ENCODE results near the gene MACROD1.

Gene MACROD1

DNA sequence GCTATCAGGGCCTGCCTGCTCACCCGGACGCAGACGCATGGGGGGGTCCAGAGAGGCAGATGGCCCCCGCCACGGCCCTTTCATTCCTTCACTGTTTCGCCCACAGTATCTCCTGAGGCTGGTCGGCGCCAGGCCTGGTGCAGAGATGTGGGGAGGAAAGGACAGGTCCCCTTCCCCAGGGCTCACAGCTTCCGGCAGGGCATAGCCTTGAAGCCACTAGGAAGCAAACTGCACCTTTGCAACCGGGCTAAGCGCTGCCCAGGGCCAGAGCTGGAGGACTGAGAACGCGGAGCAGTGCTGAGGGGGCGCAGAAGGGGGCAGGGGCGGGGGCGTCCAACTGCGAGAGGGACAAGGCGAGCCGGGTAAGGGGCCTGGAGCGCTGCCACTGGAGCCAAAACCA, 150.4 kb downstream of the MACROD1 start:
- DNase-seq (ENCODE audit: low spot score): no peak

- DNase-seq (ENCODE audit: low spot score): no peak
Measured at GRCh38 chr11:64014356-64014755, 151.6 kb downstream of the MACROD1 start.

GRCh38 chr11:64013141-64013896, 152.6 kb downstream of the MACROD1 start:
- DNase-seq (ENCODE audit: low spot score): no peak

- no peak for DNase-seq (ENCODE audit: low spot score)
Measured at GRCh38 chr11:64011371-64011770, 154.5 kb downstream of the MACROD1 start.

DNA sequence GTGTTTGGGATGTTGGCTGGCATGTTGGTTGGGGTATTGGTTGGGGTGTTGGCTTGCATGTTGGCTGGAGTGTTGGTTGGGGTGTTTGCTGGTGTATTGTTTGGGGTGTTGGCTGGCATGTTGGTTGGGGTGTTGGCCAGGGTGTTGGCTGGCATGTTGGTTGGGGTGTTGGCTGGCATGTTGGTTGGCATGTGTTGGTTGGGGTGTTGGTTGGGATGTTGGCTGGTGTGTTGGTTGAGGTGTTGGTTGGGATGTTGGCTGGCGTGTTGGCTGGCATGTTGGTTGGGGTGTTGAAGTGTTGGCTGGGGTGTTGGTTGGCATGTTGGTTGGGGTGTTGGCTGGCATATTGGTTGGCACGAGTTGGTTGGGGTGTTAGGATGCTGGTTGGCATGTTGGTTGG, 155.1 kb downstream of the MACROD1 start:
- no peak for DNase-seq (ENCODE audit: low spot score)

DNA sequence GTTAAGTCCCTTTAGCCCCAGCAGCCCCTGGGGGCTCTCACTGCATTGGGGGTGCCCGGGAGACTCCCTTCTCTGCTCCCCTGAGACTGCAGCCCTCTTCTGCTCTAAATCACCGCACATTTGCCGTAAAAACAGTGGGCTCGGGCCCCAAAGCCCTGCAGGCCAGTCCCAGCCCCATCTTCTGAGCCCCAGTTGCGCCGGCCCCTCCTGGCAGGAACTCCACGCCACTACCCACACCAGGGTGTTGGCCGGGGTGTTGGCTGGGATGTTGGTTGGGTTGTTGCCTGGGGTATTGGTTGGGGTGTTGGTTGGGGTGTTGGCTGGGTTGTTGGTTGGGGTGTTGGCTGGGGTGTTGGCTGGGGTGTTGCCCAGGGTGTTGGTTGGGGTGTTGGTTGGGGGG, 156.2 kb downstream of the MACROD1 start:
- no peak for DNase-seq (ENCODE audit: low spot score)

GRCh38 chr11:64008914-64009633, 156.8 kb downstream of the MACROD1 start:
- DNase-seq (ENCODE audit: low spot score): no peak

DNA sequence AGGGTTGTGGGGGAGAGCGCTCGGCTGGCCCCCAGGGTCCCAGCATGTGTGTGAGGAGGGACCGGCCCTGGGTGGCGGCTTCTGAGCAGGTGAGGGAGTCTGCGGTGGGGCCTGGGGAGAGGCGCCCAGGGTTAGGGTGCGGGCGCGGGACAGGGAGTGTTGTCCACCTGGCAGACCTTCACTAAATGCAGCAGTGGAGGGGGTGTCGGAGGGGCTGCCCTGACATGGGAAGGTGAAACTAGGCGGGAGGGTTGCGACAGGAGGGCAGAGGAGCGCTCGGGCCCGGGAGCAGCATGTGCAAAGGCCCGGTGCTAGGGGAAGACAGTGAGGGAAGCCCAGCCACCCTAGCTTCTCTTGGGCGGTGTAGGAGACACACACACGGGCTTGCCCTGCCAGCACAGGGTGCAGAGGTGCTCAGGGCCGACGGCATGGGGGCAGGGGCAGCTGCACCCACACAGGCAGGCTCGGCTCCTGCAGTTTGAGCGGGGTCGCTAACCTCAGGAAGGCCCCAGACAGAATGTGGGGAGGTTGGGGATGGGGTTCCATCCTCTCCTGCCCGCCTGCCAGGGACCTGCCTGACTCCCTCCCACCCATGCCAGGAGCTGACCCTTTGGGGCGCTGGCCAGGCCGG, 157.5 kb downstream of the MACROD1 start:
- DNase-seq (ENCODE audit: low spot score): no peak

DNA sequence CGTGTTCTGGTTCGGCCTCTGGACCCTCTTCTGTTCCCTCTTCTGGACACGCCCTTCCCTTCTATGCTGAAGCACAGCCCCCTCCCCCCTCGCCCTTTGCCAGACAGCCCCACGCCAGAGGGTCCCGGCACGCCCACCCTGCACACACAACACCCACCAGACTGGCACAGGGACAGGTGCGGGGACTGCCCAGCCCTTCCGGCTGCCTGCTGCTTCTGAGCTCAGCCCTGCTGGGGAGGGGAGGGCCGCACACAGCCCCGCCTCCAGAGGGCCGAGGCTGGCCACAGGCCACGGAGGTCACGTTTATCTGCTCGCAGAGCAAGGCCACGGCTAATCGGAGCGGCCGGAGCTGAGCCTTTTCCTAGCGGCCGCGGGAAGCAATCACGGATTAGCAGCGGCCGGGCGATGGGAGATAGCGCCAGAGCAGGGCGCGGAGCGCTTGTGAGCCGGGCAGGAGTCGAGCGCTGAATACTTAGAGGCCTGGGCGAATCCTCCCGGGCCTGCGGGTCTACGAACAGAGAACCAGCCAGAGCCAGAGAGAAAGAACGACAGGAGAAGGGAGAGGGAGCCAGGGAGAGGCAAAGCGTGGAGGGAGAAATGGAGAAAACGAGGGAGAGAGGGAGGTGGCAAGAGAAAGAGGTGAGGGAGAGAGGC, 158.2 kb downstream of the MACROD1 start:
- no peak for DNase-seq (ENCODE audit: low spot score)

GRCh38 chr11:64007160-64007628, 158.7 kb downstream of the MACROD1 start:
- peak; percentile 68 for DNase-seq (ENCODE audit: low spot score)

- DNase-seq (ENCODE audit: low spot score): no peak
Measured at GRCh38 chr11:64006398-64006797, 159.5 kb downstream of the MACROD1 start.

DNA sequence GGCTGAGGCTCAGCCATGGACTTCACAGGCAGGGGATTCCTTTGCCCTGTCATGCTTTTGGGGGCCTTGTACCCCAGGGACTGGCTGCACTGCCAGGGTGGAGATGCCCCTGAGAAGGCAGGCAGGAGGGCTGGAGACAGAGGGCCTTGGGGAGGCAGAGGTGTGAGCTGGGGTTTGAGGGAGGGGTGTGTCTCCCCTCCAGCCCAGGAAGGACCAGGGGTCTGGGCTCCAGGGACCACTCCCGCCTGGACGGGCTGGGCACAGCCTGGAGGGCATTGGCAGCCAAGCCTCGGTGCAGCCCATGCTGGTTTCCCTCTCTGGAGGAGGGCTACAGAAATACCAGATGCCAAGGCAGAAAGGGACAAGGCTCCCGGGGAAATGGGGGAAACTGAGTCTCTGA, 160.2 kb downstream of the MACROD1 start:
- DNase-seq (ENCODE audit: low spot score): no peak

DNA sequence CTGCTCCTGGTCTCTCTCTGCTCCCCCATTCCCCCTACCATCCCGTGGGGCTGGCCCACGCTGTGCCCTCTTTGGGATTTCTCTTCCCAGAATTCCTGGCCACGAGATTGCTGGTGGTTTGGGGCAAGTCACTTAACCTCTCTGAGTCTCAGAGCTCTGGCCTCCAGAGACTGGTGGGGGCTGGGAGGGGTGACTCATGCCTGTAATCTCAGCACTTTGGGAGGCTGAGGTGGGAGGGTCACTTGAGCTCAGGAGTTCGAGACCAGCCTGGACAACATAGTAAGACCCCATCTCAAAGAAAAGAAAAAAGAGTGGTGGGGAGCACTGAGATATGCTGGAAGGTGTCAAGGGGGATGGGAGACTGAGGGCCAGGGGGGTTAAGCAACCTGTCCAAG, 161.3 kb downstream of the MACROD1 start:
- no peak for DNase-seq (ENCODE audit: low spot score)

- DNase-seq (ENCODE audit: low spot score): no peak
Measured at GRCh38 chr11:64003807-64004589, 161.9 kb downstream of the MACROD1 start.

DNA sequence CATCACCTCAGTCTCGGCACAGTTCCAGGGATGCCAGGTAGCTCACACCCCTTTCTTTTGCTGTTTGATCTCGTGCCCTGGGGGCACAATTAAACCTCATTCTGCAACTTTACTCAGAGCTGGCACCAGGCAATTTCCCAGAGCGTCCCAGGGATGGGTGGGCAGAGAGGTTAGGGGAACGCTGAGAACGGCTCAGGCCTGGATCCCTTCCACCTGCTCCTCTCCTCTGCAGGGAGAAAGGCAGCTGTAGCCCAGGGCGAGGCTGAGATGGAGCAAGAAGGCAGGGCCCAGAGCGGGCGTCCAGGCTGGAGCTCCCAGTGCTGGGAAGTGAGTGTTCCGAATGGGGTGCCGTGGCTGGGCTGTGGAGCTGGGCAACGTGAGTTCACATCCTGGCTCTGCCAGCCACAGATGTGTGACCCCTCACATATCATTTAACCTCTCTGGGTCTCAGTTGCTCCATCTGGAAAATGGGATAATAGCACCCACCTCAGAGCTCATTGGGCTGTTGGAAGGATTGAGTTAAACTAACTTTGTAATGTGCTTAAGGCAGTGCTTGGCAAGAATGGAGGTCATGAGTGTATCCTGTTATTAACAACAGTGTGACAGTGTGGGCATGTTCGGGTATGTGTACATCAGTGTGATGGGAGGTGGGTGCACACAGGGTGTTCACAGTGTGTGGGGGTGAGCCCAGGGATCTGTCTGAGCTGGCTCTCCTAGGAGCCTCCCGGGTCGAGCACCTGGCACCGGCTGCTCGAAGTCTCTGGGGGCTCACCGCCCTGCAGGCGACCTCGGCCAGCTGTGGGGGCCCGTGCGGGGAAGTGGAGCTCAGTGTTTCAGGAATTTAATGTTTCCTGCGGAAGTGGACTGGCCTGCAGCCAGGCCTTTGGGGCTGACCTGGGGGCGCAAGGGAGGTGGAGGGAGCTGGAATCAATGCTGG, 164.2 kb downstream of the MACROD1 start:
- DNase-seq (ENCODE audit: low spot score): no peak

DNA sequence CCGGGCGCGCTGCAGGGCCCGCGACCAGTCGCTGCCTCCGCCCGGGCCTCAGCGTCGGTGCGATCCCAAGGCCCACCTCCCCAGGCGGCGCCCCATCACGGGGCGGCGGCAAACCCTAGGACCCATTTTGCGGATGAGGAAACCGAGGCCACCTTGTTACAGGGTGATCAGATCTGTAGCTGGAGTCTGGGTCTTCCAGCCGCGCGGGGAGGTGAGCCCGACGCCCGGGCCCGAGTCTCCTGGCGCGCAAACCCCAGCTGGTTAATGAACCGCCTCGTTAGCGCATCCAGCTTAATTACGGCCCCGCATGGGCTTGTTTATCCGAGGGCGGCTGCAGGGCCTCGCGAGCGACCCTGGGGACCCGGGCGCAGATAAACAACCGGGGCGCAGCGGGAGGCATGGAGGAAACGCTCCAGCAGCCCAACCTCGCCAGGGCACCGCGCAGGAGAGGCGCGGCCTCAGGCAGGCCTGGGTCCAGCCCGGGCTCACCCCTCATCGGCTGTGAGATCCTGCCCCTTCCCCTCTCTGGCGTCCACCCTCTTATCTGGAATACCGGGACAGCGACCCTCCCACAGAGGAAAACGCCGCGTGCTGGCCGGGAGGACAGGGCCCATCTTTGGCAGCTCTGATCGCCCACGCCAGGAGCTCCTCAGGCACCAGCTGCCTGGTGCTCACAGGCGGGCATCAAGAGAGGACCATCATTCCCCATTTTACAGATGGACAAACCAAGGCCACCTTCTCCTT, 165.0 kb downstream of the MACROD1 start:
- DNase-seq (ENCODE audit: low spot score): peak; percentile 67

GRCh38 chr11:64000026-64000739, 165.7 kb downstream of the MACROD1 start:
- DNase-seq (ENCODE audit: low spot score): peak; percentile 85

GRCh38 chr11:63999349-64000025, 166.4 kb downstream of the MACROD1 start:
- no peak for DNase-seq (ENCODE audit: low spot score)

Measured in D341Med (cell line).